Rectal smooth muscle tissue (tissue), 1 donor: Measurements from ENCODE around the gene SPSB2.
A peak's percentile ranks its signal among the peaks of the same experiment; 100 is the strongest.
"Not testable (repeated sequence)": the region's sequence is repeated elsewhere in the genome, so short reads cannot be mapped to it uniquely, and the experiment has no call there.

Experiments used
- H3K27ac ChIP-seq: one replicate; pipeline ENCODE4 v1.7.0; 2013; ENCODE audit warnings: low read depth, low read length, inconsistent platforms
- H3K27me3 ChIP-seq: one replicate; pipeline ENCODE4 v1.7.0; 2013; ENCODE audit warnings: low read length; ENCODE audit not compliant: control insufficient read depth, insufficient read depth
- H3K36me3 ChIP-seq: one replicate; pipeline ENCODE4 v1.7.0; 2013; ENCODE audit warnings: low read length; ENCODE audit not compliant: control insufficient read depth, insufficient read depth
- H3K4me1 ChIP-seq: one replicate; pipeline ENCODE4 v1.7.0; 2013; ENCODE audit warnings: low read length; ENCODE audit not compliant: control insufficient read depth, insufficient read depth
- H3K4me3 ChIP-seq: one replicate; pipeline ENCODE4 v1.7.0; 2013; ENCODE audit warnings: low read length
- H3K9ac ChIP-seq: one replicate; pipeline ENCODE4 v1.7.0; 2013; ENCODE audit warnings: low read length

The SPSB2 gene

DNA sequence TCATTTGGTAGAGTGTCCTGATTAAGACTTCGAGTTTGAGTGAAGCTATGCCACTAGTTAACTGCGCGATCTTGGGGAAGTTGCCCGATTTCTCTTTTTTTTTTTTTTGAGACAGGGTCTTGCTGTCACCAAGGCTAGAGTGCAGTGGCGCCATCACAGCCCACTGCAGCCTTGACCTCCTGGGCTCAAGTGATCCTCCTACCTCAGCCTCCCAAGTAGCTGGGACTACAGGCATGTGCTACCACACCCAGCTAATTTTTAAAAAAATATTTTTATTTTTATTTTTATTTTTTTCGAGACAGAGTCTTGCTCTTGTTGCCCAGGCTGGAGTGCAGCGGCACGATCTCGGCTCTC, 889 bp upstream of the SPSB2 start:
- not testable (repeated sequence) for H3K27me3 ChIP-seq
- H3K4me1 ChIP-seq = peaks cover 12% of the 10 kb centered on the region
- H3K4me3 ChIP-seq = peak overlapping the region; percentile 88
- peaks cover 16% of the 10 kb centered on the region for H3K36me3 ChIP-seq
- H3K27ac ChIP-seq = peak overlapping the region; percentile 88
- peak overlapping the region; percentile 68 for H3K9ac ChIP-seq

DNA sequence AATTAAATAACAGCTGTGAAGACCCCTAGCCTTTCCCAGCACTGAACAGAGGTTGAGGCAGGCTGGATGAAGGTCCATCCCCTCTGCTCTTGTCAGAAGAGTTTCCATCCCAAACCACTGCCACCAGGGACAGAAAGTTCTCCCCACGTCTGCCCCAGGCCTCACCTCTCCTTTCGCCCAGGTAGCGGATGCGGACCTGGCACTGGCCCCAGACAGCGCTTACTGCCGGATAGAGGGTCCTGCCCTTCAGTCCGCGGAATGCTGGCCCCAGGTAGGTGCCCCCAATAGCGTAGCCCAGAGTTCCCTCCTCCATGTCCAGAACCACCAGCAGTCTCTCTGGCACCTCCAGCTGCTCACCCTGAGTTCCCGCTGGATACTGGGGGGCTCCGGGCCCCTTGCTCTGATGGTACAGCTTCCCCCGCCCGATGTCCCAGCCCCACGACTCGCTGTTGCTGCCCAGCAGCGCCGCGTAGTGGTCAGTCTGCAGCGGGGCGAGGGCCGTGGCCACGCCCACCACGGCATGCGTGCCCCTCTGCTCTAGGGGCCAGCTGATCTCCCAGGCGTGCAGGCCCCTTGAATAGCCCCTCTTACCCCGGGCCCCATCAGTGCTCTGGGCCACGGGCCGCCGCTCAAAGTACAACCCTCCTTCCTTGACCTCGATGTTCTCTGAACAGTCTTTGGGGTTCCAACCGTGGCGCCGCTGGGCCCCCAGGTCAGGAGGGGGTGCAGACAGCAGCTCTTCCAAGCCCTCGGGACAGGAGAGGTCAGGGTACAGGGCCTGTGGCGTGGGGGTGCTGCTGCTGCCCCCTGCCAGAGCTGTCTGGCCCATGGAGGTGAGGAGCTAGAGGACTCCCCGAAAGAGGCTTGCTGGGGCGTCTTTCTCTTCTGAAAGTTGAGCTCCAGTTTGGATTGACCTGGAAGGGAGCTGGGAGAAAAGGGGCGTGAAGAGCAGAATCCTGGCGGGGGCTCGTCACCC, 742 bp downstream of the SPSB2 start:
- Histone ChIP-seq H3K4me3 (peak overlapping the region; percentile 95), H3K4me1 (peaks cover 20% of the 10 kb centered on the region), H3K27ac (peak overlapping the region; percentile 88), H3K27me3 (no peaks in the 10 kb centered on the region), H3K36me3 (peaks cover 19% of the 10 kb centered on the region), H3K9ac (peak overlapping the region; percentile 94)

DNA sequence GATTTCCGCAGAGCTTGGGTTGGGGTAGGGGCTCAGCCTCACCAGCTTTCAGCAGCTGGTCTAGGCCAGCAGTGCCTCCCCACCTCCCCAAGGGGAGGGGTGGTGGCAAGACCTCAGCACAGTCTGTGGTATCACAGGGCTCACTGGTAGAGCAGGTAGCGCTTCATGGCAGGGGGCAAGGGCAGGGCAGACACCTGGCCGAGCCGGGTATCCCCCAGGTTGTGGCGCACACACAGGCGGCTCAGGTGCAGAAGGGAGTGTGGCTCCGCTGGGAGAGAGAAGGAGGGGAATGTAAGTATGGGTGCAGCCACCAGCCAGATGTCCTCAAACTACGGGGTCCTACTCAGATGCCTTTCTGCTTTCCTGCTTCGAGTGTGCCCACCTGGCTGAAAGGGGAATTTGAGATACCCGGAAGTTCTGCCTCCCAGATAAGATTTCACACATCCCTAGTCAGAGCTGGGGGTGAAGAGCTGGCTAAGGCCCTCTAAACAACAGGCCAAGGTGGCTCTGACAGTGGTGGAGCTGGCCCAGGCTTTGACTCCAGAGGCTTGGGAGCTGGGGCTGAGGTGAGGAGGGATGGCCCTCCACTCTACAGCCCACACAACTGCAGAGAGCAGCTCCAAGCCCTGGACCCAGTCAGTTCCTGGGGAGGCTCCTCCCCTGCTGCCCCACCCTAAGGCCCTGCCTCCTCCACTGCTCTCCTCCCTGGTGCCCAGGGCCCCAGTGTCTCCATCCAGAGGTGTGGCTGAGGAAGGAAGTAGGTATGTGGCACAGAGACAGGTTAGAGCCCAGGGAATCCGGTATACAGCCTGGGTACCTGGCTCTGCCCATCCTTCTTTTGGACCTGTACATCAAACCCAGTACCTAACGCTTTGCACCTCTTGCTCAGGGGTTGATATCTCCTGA, 1.8 kb downstream of the SPSB2 start:
- H3K4me3 ChIP-seq = peak overlapping the region; percentile 95
- no peaks in the 10 kb centered on the region for H3K27me3 ChIP-seq
- H3K4me1 ChIP-seq = peaks cover 23% of the 10 kb centered on the region
- no peak overlapping the region for H3K9ac ChIP-seq
- H3K27ac ChIP-seq = no peak overlapping the region
- H3K36me3 ChIP-seq = peaks cover 19% of the 10 kb centered on the region

DNA sequence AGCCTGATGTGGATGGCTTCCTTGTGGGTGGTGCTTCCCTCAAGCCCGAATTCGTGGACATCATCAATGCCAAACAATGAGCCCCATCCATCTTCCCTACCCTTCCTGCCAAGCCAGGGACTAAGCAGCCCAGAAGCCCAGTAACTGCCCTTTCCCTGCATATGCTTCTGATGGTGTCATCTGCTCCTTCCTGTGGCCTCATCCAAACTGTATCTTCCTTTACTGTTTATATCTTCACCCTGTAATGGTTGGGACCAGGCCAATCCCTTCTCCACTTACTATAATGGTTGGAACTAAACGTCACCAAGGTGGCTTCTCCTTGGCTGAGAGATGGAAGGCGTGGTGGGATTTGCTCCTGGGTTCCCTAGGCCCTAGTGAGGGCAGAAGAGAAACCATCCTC, 2.8 kb downstream of the SPSB2 start:
- peaks cover 19% of the 10 kb centered on the region for H3K36me3 ChIP-seq
- H3K4me3 ChIP-seq, H3K27me3 ChIP-seq, H3K27ac ChIP-seq, H3K9ac ChIP-seq: not testable (repeated sequence)
- H3K4me1 ChIP-seq = peaks cover 23% of the 10 kb centered on the region

DNA sequence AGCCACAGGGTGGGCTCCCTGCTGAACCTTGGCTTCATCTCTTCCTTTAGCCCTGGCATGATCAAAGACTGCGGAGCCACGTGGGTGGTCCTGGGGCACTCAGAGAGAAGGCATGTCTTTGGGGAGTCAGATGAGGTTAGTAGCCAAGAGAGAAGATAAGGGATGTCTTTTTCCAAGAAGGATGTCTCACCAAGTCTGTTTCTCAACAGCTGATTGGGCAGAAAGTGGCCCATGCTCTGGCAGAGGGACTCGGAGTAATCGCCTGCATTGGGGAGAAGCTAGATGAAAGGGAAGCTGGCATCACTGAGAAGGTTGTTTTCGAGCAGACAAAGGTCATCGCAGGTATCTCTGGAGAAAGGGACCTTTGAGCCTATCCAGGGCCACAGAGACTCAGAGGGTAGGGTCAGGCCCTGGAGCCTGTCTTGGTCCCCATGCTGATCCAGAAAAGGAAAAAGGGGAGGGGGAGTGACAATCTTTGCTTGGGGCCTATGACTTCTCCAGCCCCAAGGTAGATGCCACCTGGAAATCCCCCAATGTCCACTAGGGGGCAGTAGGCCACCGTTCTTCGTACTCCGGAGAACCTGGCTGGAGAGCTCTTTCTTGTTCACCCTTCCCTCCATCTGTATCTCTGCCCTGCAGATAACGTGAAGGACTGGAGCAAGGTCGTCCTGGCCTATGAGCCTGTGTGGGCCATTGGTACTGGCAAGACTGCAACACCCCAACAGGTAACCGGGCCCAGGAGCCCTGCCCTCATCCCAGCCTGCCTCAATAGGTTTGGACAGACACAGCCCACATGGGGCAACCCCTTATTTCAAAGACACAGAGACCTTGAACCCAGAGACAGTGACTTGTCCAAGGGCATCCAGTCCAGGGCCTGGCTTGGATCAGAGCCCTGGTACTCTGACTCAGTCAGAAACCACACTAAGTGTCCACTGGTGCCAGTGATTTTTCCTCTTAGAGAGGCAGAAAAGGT, 3.8 kb downstream of the SPSB2 start:
- no peak overlapping the region for H3K9ac ChIP-seq
- peaks cover 23% of the 10 kb centered on the region for H3K4me1 ChIP-seq
- H3K27ac ChIP-seq = no peak overlapping the region
- H3K36me3 ChIP-seq = peaks cover 24% of the 10 kb centered on the region
- H3K27me3 ChIP-seq = no peaks in the 10 kb centered on the region
- H3K4me3 ChIP-seq = peak overlapping the region; percentile 74

DNA sequence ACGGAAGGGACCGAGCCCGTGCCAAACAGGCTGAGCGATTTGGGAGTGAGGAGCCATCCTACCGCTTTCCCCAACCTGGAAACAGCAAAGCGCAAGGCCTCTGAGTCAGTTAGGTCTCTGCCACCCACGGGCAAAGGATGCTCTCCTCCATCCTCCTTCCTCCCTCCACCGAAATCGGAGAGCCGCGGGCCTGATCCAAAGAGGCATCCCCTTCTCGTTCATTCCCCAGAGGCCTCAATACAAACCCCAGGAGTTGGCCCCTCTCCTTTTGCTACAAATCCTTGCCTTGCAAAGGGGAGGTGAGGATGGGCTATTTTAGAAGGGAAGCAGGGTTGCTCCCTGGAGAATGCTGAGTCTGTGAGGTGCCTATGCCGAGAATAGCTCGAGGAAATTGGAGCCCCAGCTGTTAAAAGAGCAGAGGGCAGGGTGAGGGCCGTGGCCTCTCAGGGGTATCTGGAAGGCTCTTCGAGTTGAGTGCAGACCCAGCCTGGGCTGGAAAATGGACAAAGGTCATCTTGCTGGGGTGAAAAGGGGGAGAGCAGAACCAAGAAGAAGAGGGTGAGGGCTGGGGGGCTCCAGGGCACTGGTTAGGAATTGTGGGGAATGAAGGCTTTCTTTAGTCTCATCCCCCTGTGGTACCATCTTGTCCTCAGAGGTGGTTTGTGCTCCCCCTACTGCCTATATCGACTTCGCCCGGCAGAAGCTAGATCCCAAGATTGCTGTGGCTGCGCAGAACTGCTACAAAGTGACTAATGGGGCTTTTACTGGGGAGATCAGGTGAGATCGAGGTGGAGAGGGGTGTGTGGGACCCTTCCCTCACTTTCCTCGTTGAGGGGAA, 4.7 kb downstream of the SPSB2 start:
- Histone ChIP-seq H3K9ac (peak overlapping the region; percentile 76), H3K4me3 (peak overlapping the region; percentile 74), H3K4me1 (peaks cover 20% of the 10 kb centered on the region), H3K36me3 (peaks cover 24% of the 10 kb centered on the region), H3K27ac (peak overlapping the region; percentile 99), H3K27me3 (no peaks in the 10 kb centered on the region)

DNA sequence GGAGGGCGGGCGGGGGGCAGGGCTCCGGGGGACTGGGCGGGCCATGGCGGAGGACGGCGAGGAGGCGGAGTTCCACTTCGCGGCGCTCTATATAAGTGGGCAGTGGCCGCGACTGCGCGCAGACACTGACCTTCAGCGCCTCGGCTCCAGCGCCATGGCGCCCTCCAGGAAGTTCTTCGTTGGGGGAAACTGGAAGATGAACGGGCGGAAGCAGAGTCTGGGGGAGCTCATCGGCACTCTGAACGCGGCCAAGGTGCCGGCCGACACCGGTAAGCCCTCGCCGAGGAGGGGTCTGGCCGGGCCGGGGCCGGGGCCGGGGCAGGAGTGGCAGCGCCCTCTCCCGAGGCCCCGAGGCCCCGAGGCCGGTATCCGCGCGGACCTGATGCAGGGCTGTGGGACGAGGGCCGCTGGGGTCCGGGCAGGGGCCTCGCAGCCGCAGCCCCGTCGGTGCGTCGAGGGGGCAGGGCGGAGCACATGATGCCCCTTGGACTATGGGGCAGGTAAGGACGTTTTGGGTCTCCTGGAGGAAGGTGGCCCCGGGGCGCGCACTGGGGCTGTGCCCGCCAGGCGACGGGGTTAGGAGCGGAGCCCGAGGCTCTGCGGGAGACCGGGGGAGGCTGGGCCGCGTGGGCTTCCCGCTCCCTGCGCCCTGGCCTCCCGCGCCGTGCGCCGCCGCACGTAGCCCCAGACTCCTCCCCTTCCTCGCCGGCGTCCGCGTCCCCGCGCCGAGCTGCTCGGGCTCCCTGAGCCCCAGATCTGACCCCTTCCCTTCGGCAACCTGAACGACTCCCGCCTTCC, 5.5 kb downstream of the SPSB2 start, which contains the start of gene TPI1:
Gene TPI1 (plus strand): TSS at position 119 of the 798 bp plus-strand sequence. CDS start 36 bp downstream, at position 155.
- Histone ChIP-seq H3K36me3 (peaks cover 29% of the 10 kb centered on the region), H3K4me1 (peaks cover 20% of the 10 kb centered on the region), H3K4me3 (peak within 1 kb of the TSS; percentile 80), H3K9ac (peak within 1 kb of the TSS; percentile 97), H3K27ac (peak within 1 kb of the TSS; percentile 99), H3K27me3 (no peaks in the 10 kb centered on the region)

DNA sequence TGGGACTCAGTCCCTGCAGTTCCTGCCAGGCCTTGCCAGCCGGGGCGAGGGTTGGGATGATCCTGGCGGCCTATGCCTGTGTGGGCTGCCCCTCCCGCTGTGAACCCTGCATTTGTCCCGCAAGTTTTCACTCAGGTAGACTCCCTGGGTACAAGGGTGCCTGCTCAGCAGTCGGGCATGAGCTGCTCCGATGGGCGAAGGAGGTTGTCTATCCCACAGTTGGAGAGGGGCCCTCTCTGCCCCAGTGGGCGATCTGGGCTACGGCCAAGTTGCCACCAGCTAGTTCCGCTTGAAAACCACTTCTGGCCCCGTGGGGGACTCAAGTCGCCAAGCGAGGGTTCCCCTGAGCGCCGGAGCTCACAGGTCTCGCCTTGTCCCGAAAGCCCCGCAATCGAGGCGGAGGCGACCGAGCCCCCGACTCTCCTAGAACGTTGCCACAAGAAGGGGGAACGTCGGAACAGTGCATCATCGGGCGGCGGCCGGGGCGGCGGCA, 6.1 kb downstream of the SPSB2 start:
- H3K27ac ChIP-seq = peak overlapping the region; percentile 99
- peak overlapping the region; percentile 75 for H3K9ac ChIP-seq
- H3K4me1 ChIP-seq = peaks cover 17% of the 10 kb centered on the region
- no peaks in the 10 kb centered on the region for H3K27me3 ChIP-seq
- H3K4me3 ChIP-seq = peak overlapping the region; percentile 80
- peaks cover 29% of the 10 kb centered on the region for H3K36me3 ChIP-seq

DNA sequence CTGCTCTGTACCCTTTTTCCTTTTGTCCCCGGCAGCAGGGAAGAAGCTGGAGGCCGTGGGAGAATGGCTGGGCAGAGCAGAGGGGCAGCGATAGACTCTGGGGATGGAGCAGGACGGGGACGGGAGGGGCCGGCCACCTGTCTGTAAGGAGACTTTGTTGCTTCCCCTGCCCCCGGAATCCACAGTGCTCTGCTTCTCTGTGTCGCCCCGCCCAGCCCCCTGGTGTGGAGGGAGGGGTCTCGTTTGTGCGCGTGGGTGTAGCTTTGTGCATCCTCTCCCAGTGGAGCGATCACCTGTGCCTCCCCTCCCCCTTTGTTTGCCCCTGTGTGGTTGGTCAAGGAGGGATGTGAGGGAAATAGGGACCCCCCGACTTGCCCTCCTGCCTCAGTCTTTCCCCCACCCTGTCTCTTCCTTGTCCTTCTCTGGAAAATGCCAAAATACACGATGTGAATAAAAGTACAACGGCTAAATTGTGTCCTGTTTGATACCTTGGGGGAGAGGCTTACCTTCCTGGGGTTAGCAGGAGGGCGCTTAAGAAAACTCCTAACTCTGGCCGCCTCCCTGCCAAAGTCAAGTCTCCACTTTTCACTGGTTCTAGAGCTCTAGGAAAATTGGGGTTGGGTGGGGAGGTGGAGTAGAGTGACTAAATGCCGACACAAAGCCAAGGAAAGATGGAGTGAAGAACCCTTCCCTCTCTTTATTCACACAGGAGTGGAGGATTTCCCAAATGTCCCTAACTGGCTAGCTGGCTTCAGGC, 6.8 kb downstream of the SPSB2 start:
- Histone ChIP-seq H3K27ac (peak overlapping the region; percentile 99), H3K4me1 (peaks cover 15% of the 10 kb centered on the region), H3K9ac (no peak overlapping the region), H3K4me3 (peak overlapping the region; percentile 80), H3K36me3 (peaks cover 35% of the 10 kb centered on the region), H3K27me3 (no peaks in the 10 kb centered on the region)

DNA sequence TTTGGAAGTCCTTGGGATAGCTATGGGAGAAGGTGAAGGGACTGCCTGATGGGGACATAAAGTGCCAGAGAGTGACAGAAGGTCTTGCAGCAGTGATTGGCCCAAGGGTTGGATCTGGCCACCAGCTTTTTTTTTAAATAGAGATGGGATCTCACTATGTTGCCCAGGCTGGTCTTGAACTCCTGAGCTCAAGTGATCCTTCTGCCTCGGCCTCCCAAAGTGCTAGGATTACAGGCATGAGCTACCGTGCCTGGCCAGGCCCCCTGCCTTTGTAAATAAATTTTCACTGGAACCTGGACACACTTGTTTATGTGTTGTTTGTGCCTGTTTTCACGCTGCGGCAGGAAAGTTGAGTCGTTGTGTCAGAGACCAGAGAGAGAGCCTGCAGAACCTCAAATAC, 7.8 kb downstream of the SPSB2 start:
- H3K4me3 ChIP-seq, H3K9ac ChIP-seq, H3K27ac ChIP-seq, H3K27me3 ChIP-seq: not testable (repeated sequence)
- Histone ChIP-seq H3K36me3 (peaks cover 34% of the 10 kb centered on the region), H3K4me1 (peaks cover 15% of the 10 kb centered on the region)
